ENCODE results near the gene KLHL30. TPM values are rescaled to one million over a fixed set of nuclear protein-coding genes. Genes with fewer than 3 reads are reported as not detected.
"Not testable (repeated sequence)": the region's sequence is repeated elsewhere in the genome, so short reads cannot be mapped to it uniquely, and the experiment has no call there.

Gene KLHL30
- total RNA-seq, 1 donor from 2014 or later: not detected

DNA sequence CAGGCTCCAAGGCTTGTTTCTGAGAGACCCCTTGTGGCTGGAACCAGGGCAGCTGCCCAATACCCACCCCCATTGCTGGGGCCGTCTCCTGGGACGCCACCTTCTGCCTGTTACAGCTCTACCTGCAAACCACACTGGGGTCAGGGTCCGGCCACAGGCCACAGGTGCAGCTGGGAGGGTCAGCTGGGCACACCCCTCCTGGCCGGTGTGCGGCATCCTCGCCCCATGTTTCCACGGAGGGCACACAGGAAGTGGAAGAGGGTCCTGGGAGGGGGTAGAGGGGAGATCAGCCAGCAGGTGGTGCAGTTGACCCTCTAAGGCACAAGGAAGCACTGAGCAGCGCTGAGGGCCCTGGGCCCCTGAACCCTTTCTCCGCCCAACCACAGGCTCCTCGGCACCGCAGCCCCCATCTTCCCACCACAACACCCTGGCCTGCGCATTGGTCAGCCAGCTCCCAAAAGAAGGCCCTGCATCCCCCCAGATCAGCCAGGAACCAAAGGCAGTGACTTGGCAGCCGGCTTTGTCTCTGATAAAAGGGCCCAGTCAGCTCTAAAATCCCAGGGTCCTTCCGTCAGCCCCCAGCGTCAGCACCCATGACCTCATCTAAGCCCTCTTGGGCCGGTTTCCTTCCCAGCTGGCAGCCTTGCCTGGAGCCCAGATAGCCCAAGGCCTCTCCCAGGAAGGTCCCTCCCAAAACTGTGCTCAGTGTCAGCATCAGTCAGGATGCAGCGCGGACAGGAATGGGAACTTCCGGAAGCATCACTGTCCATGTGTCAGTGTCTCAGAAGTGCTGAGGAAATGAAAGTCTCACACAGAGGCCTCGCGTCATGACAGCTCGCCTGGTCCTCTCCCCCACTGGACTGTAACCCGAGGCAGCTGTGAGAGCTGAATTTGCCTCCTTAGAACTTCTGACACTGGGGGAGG, 22.0 kb downstream of the KLHL30 start:
- no peak for DNase-seq (ENCODE audit: low read depth in 2 of 2)

GRCh38 chr2:238161291-238162051, 23.0 kb downstream of the KLHL30 start:
- no peak for DNase-seq (ENCODE audit: low read depth in 2 of 2)

- DNase-seq (ENCODE audit: low read depth in 2 of 2): no peak
Observed at GRCh38 chr2:238162251-238162845, 23.9 kb downstream of the KLHL30 start.

- no peak for DNase-seq (ENCODE audit: low read depth in 2 of 2)
Observed at GRCh38 chr2:238162846-238163441, 24.5 kb downstream of the KLHL30 start.

GRCh38 chr2:238163481-238164198, 25.2 kb downstream of the KLHL30 start:
- DNase-seq (ENCODE audit: low read depth in 2 of 2): no peak

DNA sequence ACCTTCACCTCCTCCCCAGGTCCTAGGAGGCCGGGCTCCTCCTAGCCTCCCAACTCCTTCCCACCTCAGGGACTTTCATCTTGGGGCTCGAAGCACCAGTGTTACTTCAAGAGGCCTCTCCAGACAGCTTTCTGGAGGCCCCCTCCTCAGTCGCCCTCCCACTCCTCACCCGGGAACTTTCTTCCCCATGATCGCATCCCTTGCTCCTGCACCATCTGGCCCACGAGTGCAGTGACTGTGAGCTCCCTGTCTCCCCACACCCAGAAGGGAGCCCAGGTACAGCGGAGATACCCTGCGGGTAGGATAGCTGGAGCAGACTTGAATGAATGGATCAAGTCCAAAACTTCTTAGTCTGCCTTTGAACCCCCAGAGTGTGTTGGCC, 26.4 kb downstream of the KLHL30 start:
- DNase-seq (ENCODE audit: low read depth in 2 of 2): no peak

DNA sequence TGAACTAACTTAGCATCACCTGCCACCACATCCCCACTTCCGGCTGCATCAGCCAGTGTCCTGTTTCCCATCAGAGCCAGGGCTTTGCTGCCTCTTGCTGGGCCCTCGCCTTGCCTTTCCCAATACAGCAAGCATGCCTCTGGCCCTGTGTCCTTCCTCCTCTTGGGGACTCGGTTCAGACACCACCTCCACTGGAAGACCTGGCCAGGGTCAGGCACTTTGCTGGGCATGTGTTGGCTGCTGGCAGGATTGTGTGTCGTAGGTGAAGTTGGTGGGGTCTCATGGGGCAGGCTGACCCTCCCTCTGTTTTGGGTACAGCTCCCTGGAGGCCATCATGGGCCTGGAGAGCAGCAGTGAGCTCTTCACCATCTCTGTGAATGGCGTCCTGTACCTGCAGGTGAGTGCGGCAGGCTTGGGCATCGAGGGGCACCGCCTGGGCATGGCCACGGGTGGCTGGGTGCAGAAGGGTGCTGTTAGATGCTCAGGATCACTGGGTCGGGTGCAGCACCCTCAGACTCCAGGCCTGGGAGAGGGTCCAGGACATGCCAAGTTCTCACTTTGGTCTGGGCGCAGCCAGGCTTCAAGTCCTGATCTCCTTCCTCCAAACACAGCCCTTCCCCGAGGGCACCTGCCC, 26.9 kb downstream of the KLHL30 start:
- DNase-seq (ENCODE audit: low read depth in 2 of 2): no peak

- no peak for DNase-seq (ENCODE audit: low read depth in 2 of 2)
Observed at GRCh38 chr2:238166391-238167343, 28.2 kb downstream of the KLHL30 start.

DNA sequence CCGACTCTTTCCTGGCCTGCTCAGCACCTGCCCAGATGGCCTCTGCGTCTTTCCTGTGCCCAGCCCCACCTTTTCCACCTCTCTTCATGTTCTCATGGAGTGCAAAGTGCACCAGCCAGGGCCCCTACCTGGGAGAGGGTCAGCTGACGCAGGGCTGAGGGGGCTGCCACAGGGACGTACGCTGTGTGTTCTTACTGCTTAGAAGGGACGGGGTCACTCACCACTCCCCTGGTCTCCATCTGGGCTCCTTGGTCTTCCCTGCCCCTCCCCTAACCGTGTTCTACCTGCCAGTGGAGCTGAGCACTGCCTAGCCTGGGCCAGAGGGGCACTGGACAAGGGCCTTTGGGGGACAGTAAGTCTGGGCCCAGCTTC, 28.9 kb downstream of the KLHL30 start:
- no peak for DNase-seq (ENCODE audit: low read depth in 2 of 2)

GRCh38 chr2:238167761-238168160, 29.3 kb downstream of the KLHL30 start:
- DNase-seq (ENCODE audit: low read depth in 2 of 2): no peak

DNA sequence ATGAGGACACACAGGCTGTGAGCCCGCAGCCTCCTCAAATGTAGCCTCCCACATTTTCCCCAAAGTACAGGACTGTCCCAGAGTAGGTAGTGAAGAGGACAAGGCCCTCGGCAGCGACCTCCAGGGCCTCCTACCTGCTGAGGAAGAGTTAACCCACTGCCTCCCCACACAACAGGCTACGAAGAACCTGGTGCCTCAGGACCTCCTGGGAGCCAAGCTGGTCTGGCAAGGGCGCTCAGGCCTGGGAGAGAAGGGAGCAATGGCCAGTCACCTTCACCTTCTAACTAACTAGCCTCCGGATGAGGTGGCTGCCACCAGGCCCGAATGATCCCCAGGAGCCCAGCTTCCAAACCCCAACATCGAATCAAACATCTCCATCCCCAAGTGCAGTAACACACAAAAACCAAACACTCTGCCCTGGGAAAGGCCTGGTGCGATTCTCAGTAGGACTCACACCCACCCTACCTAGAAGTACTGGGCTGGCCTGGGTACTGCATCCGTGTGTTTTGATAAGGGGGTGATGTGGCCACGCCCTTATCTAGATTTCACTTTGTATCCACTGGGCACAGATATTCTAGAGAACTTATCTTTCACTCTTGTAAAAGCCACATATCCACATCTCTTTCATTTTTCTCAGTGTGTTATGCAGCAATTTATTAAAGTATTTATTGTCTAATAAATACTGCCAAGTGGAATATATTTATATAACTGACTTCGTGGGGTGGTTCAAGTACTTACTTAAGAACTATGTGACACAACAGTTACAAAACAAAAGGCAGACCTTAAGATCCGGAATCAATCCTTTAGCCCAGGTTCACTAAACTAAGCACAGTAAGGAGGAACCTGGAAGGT, 30.0 kb downstream of the KLHL30 start:
- no peak for DNase-seq (ENCODE audit: low read depth in 2 of 2)

GRCh38 chr2:238169048-238169707, 30.7 kb downstream of the KLHL30 start:
- DNase-seq (ENCODE audit: low read depth in 2 of 2): peak; percentile 41 to 74

- peak; percentile 75 to 88 for DNase-seq (ENCODE audit: low read depth in 2 of 2)
Observed at GRCh38 chr2:238169708-238170251, 31.3 kb downstream of the KLHL30 start.

GRCh38 chr2:238170386-238171071, 32.1 kb downstream of the KLHL30 start:
- peak in 1 of 2 donors; percentile 46 for DNase-seq (ENCODE audit: low read depth in 2 of 2)

GRCh38 chr2:238171072-238171431, 32.6 kb downstream of the KLHL30 start:
- DNase-seq (ENCODE audit: low read depth in 2 of 2): not testable (repeated sequence)

DNA sequence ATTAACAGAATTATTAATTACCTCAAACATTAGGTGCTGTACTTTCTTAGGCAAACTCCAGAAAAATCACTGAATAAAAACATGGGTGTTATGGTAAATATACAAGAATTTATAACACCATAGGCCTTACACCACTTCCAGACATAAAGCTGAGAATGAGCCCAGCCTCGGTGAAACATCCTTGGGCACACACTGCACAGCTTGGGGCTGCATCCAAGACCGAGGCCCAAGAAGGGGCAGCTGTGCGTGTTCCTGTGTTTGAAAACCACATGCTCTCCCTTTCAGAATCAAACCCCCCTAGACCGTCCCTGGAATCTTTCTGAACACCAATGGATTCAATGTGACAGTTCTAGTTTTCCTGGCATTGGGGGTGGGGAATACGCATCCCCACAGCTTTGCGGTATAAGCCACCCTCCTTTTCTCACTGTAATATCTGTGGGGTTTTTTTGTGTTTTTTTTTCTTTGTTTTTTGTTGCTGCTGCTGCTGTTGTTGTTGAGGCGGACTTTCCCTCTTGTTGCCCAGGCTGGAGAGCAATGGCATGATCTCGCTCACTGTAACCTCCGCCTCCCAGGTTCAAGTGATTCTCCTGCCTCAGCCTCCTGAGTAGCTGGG, 33.2 kb downstream of the KLHL30 start:
- DNase-seq (ENCODE audit: low read depth in 2 of 2): no peak

GRCh38 chr2:238172439-238172838, 34.0 kb downstream of the KLHL30 start:
- DNase-seq (ENCODE audit: low read depth in 2 of 2): no peak

Measured in dermis microvascular lymphatic vessel endothelial cell (primary cell).